ENCODE measurements around the gene ITGAE.

DNA sequence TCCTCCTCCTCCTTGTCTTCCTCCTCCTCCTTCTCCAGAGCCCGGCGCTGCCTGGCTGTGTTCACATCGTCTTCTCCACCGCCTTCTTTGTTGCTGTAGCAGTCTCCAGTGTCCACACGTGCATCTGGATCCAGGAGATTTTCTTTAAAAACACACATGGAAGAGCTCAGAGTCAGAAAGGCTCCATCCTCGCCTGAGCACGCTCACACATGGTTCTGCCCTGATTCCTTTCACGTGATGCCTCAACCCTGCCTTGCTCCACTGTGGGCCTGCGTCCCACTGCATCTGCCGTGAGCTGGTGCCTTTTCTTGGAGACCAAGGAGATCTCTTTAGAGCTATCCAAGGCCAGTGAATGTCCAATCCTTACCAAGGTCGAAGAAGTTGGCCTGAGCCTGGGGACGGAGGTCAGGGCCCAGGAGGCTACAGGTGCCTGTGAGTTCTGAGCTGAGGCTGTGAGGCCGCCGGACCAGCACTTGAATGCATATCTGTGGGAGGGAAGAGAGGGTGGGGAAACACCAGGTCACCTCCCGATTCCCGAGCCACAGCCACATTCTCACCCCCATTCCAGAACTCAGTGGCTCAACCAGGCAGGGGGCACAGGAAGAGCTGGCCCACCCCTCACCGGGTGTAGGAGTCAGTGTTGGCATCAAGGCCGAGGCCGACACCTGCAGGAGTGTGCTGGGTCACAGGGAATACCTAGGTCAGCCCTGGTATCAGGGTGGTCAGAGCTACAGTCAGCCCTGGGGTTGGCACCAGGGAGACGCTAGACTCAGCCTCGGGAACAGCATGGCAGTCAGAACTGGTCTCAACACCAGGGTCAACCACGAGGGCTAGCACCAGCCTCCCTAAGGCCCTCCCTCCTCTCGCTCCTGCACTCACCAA is 39.7 kb downstream of the ITGAE start:
- TF ChIP-seq GATA3 (IDR thresholded peaks at IDR 0.05; ENCODE audit: low read depth, low read length) (no peak), GATA2 (IDR thresholded peaks at IDR 0.05; ENCODE audit: low read depth, low read length) (no peak)
